AG04450 (cell line): ENCODE data around the gene NIPAL4. TPM values are rescaled to one million over a fixed set of nuclear protein-coding genes. Genes with fewer than 3 reads are reported as not detected.

Experiments
- CTCF ChIA-PET: fragments of 300-600, 350-600 bp; formaldehyde crosslinking; extraction: SDS; loops from one replicate; lab custom pipeline; 2022; ENCODE audit warnings: antibody characterized with exemption, inconsistent platforms; lab: Charles Lee
- POLR2A ChIA-PET: fragments of 350-600 bp; formaldehyde crosslinking; extraction: SDS; loops from one replicate; lab custom pipeline; 2021; ENCODE audit warnings: antibody characterized with exemption, inconsistent platforms; lab: Yijun Ruan, JAX
- DNase-seq: peaks from one replicate; pipeline ENCODE4 v3.0.0-alpha.2; 2011; ENCODE audit warnings: low read depth, low spot score
- H3K27ac ChIP-seq: one replicate; pipeline ENCODE4 v1.5.1; 2012; ENCODE audit warnings: low read depth, low read length, control low read depth
- H3K27me3 ChIP-seq: one replicate; pipeline ENCODE4 v1.6.0; 2012; ENCODE audit warnings: low read length; ENCODE audit not compliant: control insufficient read depth, insufficient read depth
- H3K4me3 ChIP-seq: 2 replicates; pipeline ENCODE4 v1.5.1; 2011; ENCODE audit warnings: mild to moderate bottlenecking, low read depth, low read length, control low read depth
- H3K9me3 ChIP-seq: 2 replicates; pipeline ENCODE4 v1.5.1; 2012; ENCODE audit warnings: low read length; ENCODE audit not compliant: control insufficient read depth, insufficient read depth
- polyA plus RNA-seq: library from polyadenylated mRNA; depleted of rRNA; stranded (reverse); fragments of >200 nt; gene quantifications from 2 replicates; pipeline ENCODE4 v1.2.3, GENCODE V29; 2011; rRNA removed
- TF ChIP-seq, protein P1 (sequence below): IDR thresholded peaks from 2 replicates; pipeline ENCODE4 v1.5.1; 2011; ENCODE audit warnings: low read depth, low read length, control low read depth, inconsistent platforms

The NIPAL4 gene
- polyA plus RNA-seq, 1 experiment, result 0.20 TPM

DNA sequence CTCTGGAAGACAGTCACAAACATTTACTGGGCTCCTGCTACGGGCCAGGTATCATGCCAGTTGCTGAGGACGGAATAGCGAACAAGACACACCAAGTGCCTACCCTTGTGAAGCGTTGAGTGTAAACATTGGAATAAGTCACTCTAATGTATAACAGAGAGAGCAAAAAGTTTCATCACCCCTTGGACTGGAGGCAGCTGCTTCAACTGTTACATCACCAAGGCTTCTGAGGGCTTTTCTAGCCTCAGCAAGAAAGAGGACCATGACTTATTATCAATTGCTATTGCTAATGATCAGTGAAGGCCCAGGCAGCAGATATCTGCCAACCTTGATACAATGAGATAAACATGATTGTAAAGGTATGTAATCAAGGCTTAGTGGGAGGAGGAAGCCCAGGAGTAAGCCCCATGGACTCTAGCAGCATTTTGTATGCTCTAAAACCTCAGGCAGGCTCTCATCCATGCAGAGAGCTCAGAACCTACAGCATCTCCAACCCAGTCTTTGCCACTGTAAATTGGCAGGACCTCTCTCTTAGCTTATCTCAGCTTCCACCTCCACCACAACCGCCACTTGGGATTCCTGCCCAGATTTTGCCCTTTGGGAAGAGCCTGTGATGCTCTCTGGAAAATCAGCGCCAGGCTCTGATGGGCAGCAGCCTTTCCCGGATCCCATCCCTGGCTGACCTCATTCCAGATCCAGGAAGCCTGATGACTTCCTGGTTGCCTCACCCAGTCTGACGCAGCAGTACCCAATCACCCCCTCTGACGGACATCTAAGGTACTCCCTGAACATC is 61.1 kb downstream of the NIPAL4 start:
- ChIA-PET CTCF (interaction anchor here (1.0 to 1.2 kb wide), 2 partner anchors 9 to 222 kb away, joined by 3 read pairs; partner anchors contain the start of gene LSM11), POLR2A (interaction anchor here (1.3 kb wide), 1 partner anchor 14 kb away, joined by 3 read pairs; no protein-coding TSS in a partner anchor)
- Histone ChIP-seq H3K4me3 (no peak overlapping the region), H3K9me3 (no peaks in the 10 kb centered on the region), H3K27me3 (no peaks in the 10 kb centered on the region), H3K27ac (peak overlapping the region; percentile 75)
- no peak for DNase-seq
- TF ChIP-seq, protein P1, sequence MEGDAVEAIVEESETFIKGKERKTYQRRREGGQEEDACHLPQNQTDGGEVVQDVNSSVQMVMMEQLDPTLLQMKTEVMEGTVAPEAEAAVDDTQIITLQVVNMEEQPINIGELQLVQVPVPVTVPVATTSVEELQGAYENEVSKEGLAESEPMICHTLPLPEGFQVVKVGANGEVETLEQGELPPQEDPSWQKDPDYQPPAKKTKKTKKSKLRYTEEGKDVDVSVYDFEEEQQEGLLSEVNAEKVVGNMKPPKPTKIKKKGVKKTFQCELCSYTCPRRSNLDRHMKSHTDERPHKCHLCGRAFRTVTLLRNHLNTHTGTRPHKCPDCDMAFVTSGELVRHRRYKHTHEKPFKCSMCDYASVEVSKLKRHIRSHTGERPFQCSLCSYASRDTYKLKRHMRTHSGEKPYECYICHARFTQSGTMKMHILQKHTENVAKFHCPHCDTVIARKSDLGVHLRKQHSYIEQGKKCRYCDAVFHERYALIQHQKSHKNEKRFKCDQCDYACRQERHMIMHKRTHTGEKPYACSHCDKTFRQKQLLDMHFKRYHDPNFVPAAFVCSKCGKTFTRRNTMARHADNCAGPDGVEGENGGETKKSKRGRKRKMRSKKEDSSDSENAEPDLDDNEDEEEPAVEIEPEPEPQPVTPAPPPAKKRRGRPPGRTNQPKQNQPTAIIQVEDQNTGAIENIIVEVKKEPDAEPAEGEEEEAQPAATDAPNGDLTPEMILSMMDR, result no peak

DNA sequence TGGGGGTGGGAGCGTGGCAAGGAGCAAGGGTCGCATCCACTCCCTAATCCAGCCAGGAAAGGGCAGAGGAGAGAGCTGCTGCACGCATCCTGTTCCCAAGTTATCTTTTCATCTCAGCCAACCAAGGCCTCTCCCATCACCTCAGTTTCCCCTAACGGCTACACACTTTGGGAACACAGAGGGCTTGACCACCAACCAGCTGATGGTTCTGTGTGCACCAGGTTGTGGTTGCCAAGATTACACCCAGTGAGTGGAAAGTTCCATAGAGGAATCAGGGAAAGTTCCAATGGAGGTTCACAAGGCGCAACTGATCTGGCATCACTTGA is 61.7 kb downstream of the NIPAL4 start:
- POLR2A ChIA-PET, result interaction anchor here (1.3 kb wide), 1 partner anchor 14 kb away, joined by 3 read pairs; no protein-coding TSS in a partner anchor
- CTCF ChIA-PET, result interaction anchor here (1.0 to 1.4 kb wide), 3 partner anchors 10 to 222 kb away, joined by 3 to 4 read pairs (median 3); partner anchors contain the start of gene LSM11
- peak overlapping the region; percentile 75 for H3K27ac ChIP-seq
- TF ChIP-seq, protein P1, result no peak
- H3K27me3 ChIP-seq, result no peaks in the 10 kb centered on the region
- no peaks in the 10 kb centered on the region for H3K9me3 ChIP-seq
- H3K4me3 ChIP-seq, result no peak overlapping the region
- DNase-seq, result no peak

DNA sequence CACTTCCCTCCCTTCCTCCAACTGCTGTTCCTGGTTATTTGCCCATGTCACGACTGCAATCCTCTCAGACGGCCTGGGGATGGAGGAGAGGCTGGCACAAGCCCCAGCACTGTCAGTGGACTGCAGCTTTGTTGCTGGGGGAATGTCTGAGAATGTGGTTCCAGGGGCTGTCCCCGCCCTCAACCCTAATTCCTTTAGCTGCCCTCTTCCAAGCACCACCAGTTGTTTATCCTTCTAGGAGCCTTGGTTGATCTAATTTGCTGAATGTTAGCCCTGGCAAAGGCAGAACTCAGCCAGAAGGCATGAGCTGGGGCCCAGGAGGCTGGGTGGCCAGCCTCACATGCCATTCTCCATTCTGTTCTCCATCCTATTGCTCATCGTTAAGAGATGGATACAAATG is 64.0 kb downstream of the NIPAL4 start:
- H3K4me3 ChIP-seq, result no peak overlapping the region
- peak overlapping the region; percentile 47 for H3K27ac ChIP-seq
- no peak for DNase-seq
- ChIA-PET CTCF (interaction anchor here (0.7 to 1.3 kb wide), 2 partner anchors 21 to 219 kb away, joined by 3 read pairs; partner anchors contain the start of gene LSM11), POLR2A (interaction anchor here (0.8 kb wide), 1 partner anchor 17 kb away, joined by 3 read pairs; no protein-coding TSS in a partner anchor)
- TF ChIP-seq, protein P1, result no peak
- no peaks in the 10 kb centered on the region for H3K27me3 ChIP-seq
- H3K9me3 ChIP-seq, result no peaks in the 10 kb centered on the region

Other genes with a start within 250 kb of the NIPAL4 start
- 3.2 and 5.8 TPM in 2 replicates for gene CYFIP2, start 194.1 kb upstream of the NIPAL4 start, polyA plus RNA-seq
- 44.7 and 52.4 TPM in 2 replicates for gene ADAM19, start 115.6 kb downstream of the NIPAL4 start, polyA plus RNA-seq
- gene SOX30, start 192.2 kb downstream of the NIPAL4 start, polyA plus RNA-seq, result 0.05 and 0.09 TPM in 2 replicates
- not detected in 2 replicates for gene C5orf52, start 211.3 kb downstream of the NIPAL4 start, polyA plus RNA-seq